Measurements from ENCODE around the gene IFT57. TPM values are rescaled to one million over a fixed set of nuclear protein-coding genes. Genes with fewer than 3 reads are reported as not detected.

The IFT57 gene
- total and polyA plus RNA-seq, 3 experiments from 2014 or later = 33.2 to 45.9 (median 43.0) TPM

- Histone ChIP-seq H3K27me3 (ENCODE audit: insufficient read depth, low read length, poor library complexity, severe bottlenecking) (no peaks in the 10 kb centered on the region), H3K27ac (ENCODE audit: low read depth, low read length) (no peak overlapping the region), H3K9me3 (ENCODE audit: low read length) (no peaks in the 10 kb centered on the region), H3K36me3 (ENCODE audit: insufficient read depth, low read length) (no peaks in the 10 kb centered on the region), H3K4me1 (ENCODE audit: insufficient read depth, low read length) (peaks cover 84% of the 10 kb centered on the region), H3K4me3 (ENCODE audit: low read length) (no peak overlapping the region)
- no peak for DNase-seq
- ChIA-PET CTCF (no interaction called here), POLR2A (no interaction called here)
- Mint-ChIP-seq H3K4me3 (peak overlapping the region in 4 of 7 donors; percentile 12 to 24 (median 12)), H3K9me3 (no peaks in the 10 kb centered on the region), H3K27ac (peak overlapping the region in 4 of 8 donors; percentile 12 to 82 (median 34)), H3K36me3 (peaks cover 23 to 48% (median 33%) of the 10 kb centered on the region in 3 donors), H3K4me1 (peaks cover 77 to 97% (median 95%) of the 10 kb centered on the region in 3 donors), H3K27me3 (no peaks in the 10 kb centered on the region)
These were observed 90.6 kb downstream of the IFT57 start for GRCh38 chr3:108131475-108132134.

GRCh38 chr3:108130701-108131474 lies 91.3 kb downstream of the IFT57 start:
- Mint-ChIP-seq H3K4me1 (peaks cover 79 to 96% (median 96%) of the 10 kb centered on the region in 3 donors), H3K4me3 (peak overlapping the region in 2 of 7 donors; percentile 12), H3K27me3 (no peaks in the 10 kb centered on the region), H3K9me3 (no peaks in the 10 kb centered on the region), H3K36me3 (peaks cover 18 to 41% (median 27%) of the 10 kb centered on the region in 3 donors), H3K27ac (peak overlapping the region in 1 of 8 donors; percentile 12)
- H3K9me3 ChIP-seq (ENCODE audit: low read length) = no peaks in the 10 kb centered on the region
- no peaks in the 10 kb centered on the region for H3K27me3 ChIP-seq (ENCODE audit: insufficient read depth, low read length, poor library complexity, severe bottlenecking)
- no peak overlapping the region for H3K4me3 ChIP-seq (ENCODE audit: low read length)
- H3K4me1 ChIP-seq (ENCODE audit: insufficient read depth, low read length) = peaks cover 91% of the 10 kb centered on the region
- H3K36me3 ChIP-seq (ENCODE audit: insufficient read depth, low read length) = no peaks in the 10 kb centered on the region
- ChIA-PET POLR2A (no interaction called here), CTCF (interaction anchor here (0.8 kb wide), 1 partner anchor 87 kb away, joined by 3 read pairs; no protein-coding TSS in a partner anchor)
- no peak overlapping the region for H3K27ac ChIP-seq (ENCODE audit: low read depth, low read length)
- DNase-seq = no peak

DNA sequence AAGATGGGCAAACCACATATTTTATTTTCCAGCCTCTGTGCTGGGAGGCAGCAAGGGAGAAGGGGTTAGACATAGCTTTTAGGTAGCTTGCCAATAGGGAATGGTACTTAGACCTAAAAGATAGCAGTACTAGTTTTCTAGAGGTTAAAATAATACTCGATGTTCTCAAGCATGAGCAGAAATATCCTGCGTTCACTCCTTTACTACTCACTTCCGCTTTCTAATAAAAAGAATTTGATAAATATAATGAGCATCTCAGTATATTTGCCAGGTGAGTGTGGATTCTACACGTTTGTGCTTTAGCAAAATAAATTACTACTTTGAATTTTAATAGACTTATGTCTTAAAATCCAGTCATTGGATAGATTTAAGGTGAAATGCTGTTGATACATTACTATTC lies 92.0 kb downstream of the IFT57 start:
- H3K27me3 Mint-ChIP-seq = no peaks in the 10 kb centered on the region
- no peak for DNase-seq
- Histone ChIP-seq H3K27me3 (ENCODE audit: insufficient read depth, low read length, poor library complexity, severe bottlenecking) (no peaks in the 10 kb centered on the region), H3K4me1 (ENCODE audit: insufficient read depth, low read length) (peaks cover 97% of the 10 kb centered on the region), H3K27ac (ENCODE audit: low read depth, low read length) (no peak overlapping the region), H3K9me3 (ENCODE audit: low read length) (no peaks in the 10 kb centered on the region), H3K4me3 (ENCODE audit: low read length) (no peak overlapping the region), H3K36me3 (ENCODE audit: insufficient read depth, low read length) (no peaks in the 10 kb centered on the region)
- no peak overlapping the region for H3K4me3 Mint-ChIP-seq
- H3K27ac Mint-ChIP-seq = peak overlapping the region in 2 of 8 donors; percentile 19 to 35
- no peaks in the 10 kb centered on the region for H3K9me3 Mint-ChIP-seq
- H3K36me3 Mint-ChIP-seq = peaks cover 12 to 38% (median 21%) of the 10 kb centered on the region in 3 donors
- ChIA-PET POLR2A (no interaction called here), CTCF (interaction anchor here (0.8 kb wide), 1 partner anchor 86 kb away, joined by 3 read pairs; no protein-coding TSS in a partner anchor)
- peaks cover 82 to 96% (median 96%) of the 10 kb centered on the region in 3 donors for H3K4me1 Mint-ChIP-seq

GRCh38 chr3:108127301-108127988 lies 94.8 kb downstream of the IFT57 start:
- no peaks in the 10 kb centered on the region for H3K27me3 Mint-ChIP-seq
- H3K27me3 ChIP-seq (ENCODE audit: insufficient read depth, low read length, poor library complexity, severe bottlenecking) = no peaks in the 10 kb centered on the region

GRCh38 chr3:108126348-108126747 lies 95.9 kb downstream of the IFT57 start:
- peak overlapping the region; percentile 95 to 99 (median 98) for H3K27ac Mint-ChIP-seq
- H3K4me1 Mint-ChIP-seq = peaks cover 67 to 79% (median 79%) of the 10 kb centered on the region in 3 donors
- ChIA-PET POLR2A (interaction anchor here (0.6 to 3.1 kb wide), 4 partner anchors 37 to 97 kb away, joined by 8 to 22 read pairs (median 10); partner anchors contain the start of gene IFT57), CTCF (interaction anchor here (0.8 to 4.1 kb wide), 5 partner anchors 8 to 97 kb away, joined by 3 to 21 read pairs (median 4); partner anchors contain the start of gene IFT57)
- Histone ChIP-seq H3K27me3 (ENCODE audit: insufficient read depth, low read length, poor library complexity, severe bottlenecking) (no peaks in the 10 kb centered on the region), H3K9me3 (ENCODE audit: low read length) (no peaks in the 10 kb centered on the region), H3K36me3 (ENCODE audit: insufficient read depth, low read length) (no peaks in the 10 kb centered on the region), H3K27ac (ENCODE audit: low read depth, low read length) (peak overlapping the region; percentile 75), H3K4me1 (ENCODE audit: insufficient read depth, low read length) (peaks cover 81% of the 10 kb centered on the region), H3K4me3 (ENCODE audit: low read length) (peak overlapping the region; percentile 58)
- peaks cover 8 to 23% (median 15%) of the 10 kb centered on the region in 3 donors for H3K36me3 Mint-ChIP-seq
- H3K4me3 Mint-ChIP-seq = peak overlapping the region; percentile 80 to 94 (median 90)
- DNase-seq = no peak
- no peaks in the 10 kb centered on the region for H3K27me3 Mint-ChIP-seq
- no peaks in the 10 kb centered on the region for H3K9me3 Mint-ChIP-seq

More at GRCh38 chr3:108127301-108127988, 94.8 kb downstream of the IFT57 start:
- Mint-ChIP-seq H3K27ac (peak overlapping the region; percentile 90 to 99 (median 98)), H3K4me3 (peak overlapping the region; percentile 81 to 90 (median 85)), H3K36me3 (peaks cover 12 to 32% (median 19%) of the 10 kb centered on the region in 3 donors), H3K9me3 (no peaks in the 10 kb centered on the region), H3K4me1 (peaks cover 77 to 90% (median 90%) of the 10 kb centered on the region in 3 donors)
- CTCF ChIA-PET = interaction anchor here (1.7 to 4.1 kb wide), 2 partner anchors 37 to 96 kb away, joined by 3 to 21 read pairs; partner anchors contain the start of gene IFT57
- Histone ChIP-seq H3K4me1 (ENCODE audit: insufficient read depth, low read length) (peaks cover 92% of the 10 kb centered on the region), H3K4me3 (ENCODE audit: low read length) (peak overlapping the region; percentile 64), H3K27ac (ENCODE audit: low read depth, low read length) (peak overlapping the region; percentile 49), H3K9me3 (ENCODE audit: low read length) (no peaks in the 10 kb centered on the region), H3K36me3 (ENCODE audit: insufficient read depth, low read length) (no peaks in the 10 kb centered on the region)
- peak; percentile 32 to 80 (median 74) for DNase-seq
- POLR2A ChIA-PET = interaction anchor here (0.9 to 3.1 kb wide), 4 partner anchors 8 to 192 kb away, joined by 3 to 22 read pairs (median 6); no protein-coding TSS in a partner anchor

- Mint-ChIP-seq H3K9me3 (no peaks in the 10 kb centered on the region), H3K4me3 (peak overlapping the region; percentile 80 to 94 (median 90)), H3K36me3 (peaks cover 8 to 17% (median 10%) of the 10 kb centered on the region in 3 donors), H3K27me3 (no peaks in the 10 kb centered on the region), H3K27ac (peak overlapping the region; percentile 95 to 99 (median 98)), H3K4me1 (peaks cover 60 to 72% (median 71%) of the 10 kb centered on the region in 3 donors)
- peak overlapping the region; percentile 58 for H3K4me3 ChIP-seq (ENCODE audit: low read length)
- H3K27ac ChIP-seq (ENCODE audit: low read depth, low read length) = peak overlapping the region; percentile 75
- ChIA-PET CTCF (interaction anchor here (0.7 to 4.1 kb wide), 7 partner anchors 9 to 187 kb away, joined by 3 to 21 read pairs (median 3); partner anchors contain the start of gene IFT57), POLR2A (interaction anchor here (0.6 to 3.1 kb wide), 5 partner anchors 33 to 99 kb away, joined by 3 to 22 read pairs (median 10); partner anchors contain the start of genes CD47 and IFT57)
- H3K4me1 ChIP-seq (ENCODE audit: insufficient read depth, low read length) = peaks cover 77% of the 10 kb centered on the region
- peak; percentile 34 to 80 (median 74) for DNase-seq
- no peaks in the 10 kb centered on the region for H3K27me3 ChIP-seq (ENCODE audit: insufficient read depth, low read length, poor library complexity, severe bottlenecking)
- H3K36me3 ChIP-seq (ENCODE audit: insufficient read depth, low read length) = no peaks in the 10 kb centered on the region
- H3K9me3 ChIP-seq (ENCODE audit: low read length) = no peaks in the 10 kb centered on the region
These were observed 96.6 kb downstream of the IFT57 start for GRCh38 chr3:108125550-108126071.

GRCh38 chr3:108125153-108125543 lies 97.1 kb downstream of the IFT57 start:
- H3K4me1 ChIP-seq (ENCODE audit: insufficient read depth, low read length) = peaks cover 72% of the 10 kb centered on the region
- Mint-ChIP-seq H3K27ac (peak overlapping the region; percentile 95 to 99 (median 98)), H3K4me1 (peaks cover 59 to 69% (median 68%) of the 10 kb centered on the region in 3 donors), H3K27me3 (no peaks in the 10 kb centered on the region), H3K9me3 (no peaks in the 10 kb centered on the region), H3K4me3 (peak overlapping the region; percentile 80 to 94 (median 90)), H3K36me3 (peaks cover 8 to 15% (median 9%) of the 10 kb centered on the region in 3 donors)
- DNase-seq = no peak
- H3K27me3 ChIP-seq (ENCODE audit: insufficient read depth, low read length, poor library complexity, severe bottlenecking) = no peaks in the 10 kb centered on the region
- POLR2A ChIA-PET = interaction anchor here (0.6 to 3.1 kb wide), 5 partner anchors 33 to 99 kb away, joined by 3 to 22 read pairs (median 10); partner anchors contain the start of genes CD47 and IFT57
- H3K9me3 ChIP-seq (ENCODE audit: low read length) = no peaks in the 10 kb centered on the region
- H3K4me3 ChIP-seq (ENCODE audit: low read length) = peak overlapping the region; percentile 58
- no peaks in the 10 kb centered on the region for H3K36me3 ChIP-seq (ENCODE audit: insufficient read depth, low read length)
- CTCF ChIA-PET = interaction anchor here (0.7 to 4.1 kb wide), 6 partner anchors 9 to 187 kb away, joined by 3 to 21 read pairs (median 4); partner anchors contain the start of gene IFT57
- H3K27ac ChIP-seq (ENCODE audit: low read depth, low read length) = peak overlapping the region; percentile 75
